Parathyroid adenoma (tissue), 2 donors: Measurements from ENCODE around the gene JAKMIP3.

Experiments used
- H2AFZ ChIP-seq: fragments of 300-600 bp; sonication (generic); one replicate; pipeline ENCODE4 v1.7.0; 2017; ENCODE audit warnings: antibody characterized with exemption, mild to moderate bottlenecking
- H3K27ac ChIP-seq: fragments of 300-600 bp; sonication (generic); one replicate; pipeline ENCODE4 v1.7.0; 2017
- H3K27me3 ChIP-seq: fragments of 300-600 bp; sonication (generic); one replicate; pipeline ENCODE4 v1.7.0; 2017; ENCODE audit warnings: low read length; ENCODE audit not compliant: control insufficient read depth, insufficient read depth
- H3K36me3 ChIP-seq: fragments of 300-600 bp; sonication (generic); one replicate; pipeline ENCODE4 v1.7.0; 2017; ENCODE audit warnings: low read length; ENCODE audit not compliant: control insufficient read depth, insufficient read depth
- H3K4me1 ChIP-seq: fragments of 300-600 bp; sonication (generic); one replicate; pipeline ENCODE4 v1.7.0; 2017; ENCODE audit warnings: control low read depth
- H3K4me2 ChIP-seq: fragments of 300-600 bp; sonication (generic); one replicate; pipeline ENCODE4 v1.7.0; 2017; ENCODE audit warnings: low read length
- H3K4me3 ChIP-seq: fragments of 300-600 bp; sonication (generic); one replicate; pipeline ENCODE4 v1.7.0; 2017; ENCODE audit warnings: low read depth, low read length
- H3K79me2 ChIP-seq: fragments of 300-600 bp; sonication (generic); one replicate; pipeline ENCODE4 v1.7.0; 2017; ENCODE audit warnings: control low read depth
- H3K9ac ChIP-seq: fragments of 300-600 bp; sonication (generic); one replicate; pipeline ENCODE4 v1.7.0; 2017; ENCODE audit warnings: mild to moderate bottlenecking
- H3K9me3 ChIP-seq: fragments of 300-600 bp; sonication (generic); one replicate; pipeline ENCODE4 v1.7.0; 2017; ENCODE audit warnings: low read length; ENCODE audit not compliant: control insufficient read depth
- TF ChIP-seq, protein P1 (sequence below): fragments of 300-600 bp; sonication (generic); IDR thresholded peaks from one replicate; pipeline ENCODE4 v1.7.0; 2017; ENCODE audit warnings: antibody characterized with exemption, mild to moderate bottlenecking
- donor health status: primary hyperparathyroidism.

JAKMIP3 gene

DNA sequence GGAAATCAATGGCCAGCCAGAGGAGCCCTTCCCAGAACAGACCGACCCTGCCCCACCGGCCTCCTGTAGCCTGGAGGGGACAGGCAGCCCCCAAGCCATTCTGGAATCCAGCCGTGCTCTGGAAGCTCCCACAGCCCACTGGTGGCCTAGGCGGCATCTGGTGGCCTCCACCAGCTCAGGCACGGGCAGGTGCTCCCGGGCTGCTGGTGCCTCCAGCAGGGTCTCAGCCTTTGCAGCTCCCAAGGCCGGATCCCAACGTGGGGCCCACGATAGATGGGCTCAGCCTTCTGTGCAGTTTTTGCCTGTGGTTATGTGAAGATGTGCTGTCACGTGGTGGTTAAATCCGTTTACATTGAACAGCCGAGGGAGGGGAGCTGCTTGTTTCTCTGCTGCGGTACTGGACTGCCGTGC is 44.4 kb downstream of the JAKMIP3 start:
- no peak overlapping the region for H3K4me3 ChIP-seq
- H3K4me2 ChIP-seq, result no peak overlapping the region
- H3K4me1 ChIP-seq, result no peaks in the 10 kb centered on the region
- H3K27me3 ChIP-seq, result no peaks in the 10 kb centered on the region
- no peaks in the 10 kb centered on the region for H3K79me2 ChIP-seq
- no peaks in the 10 kb centered on the region for H3K9me3 ChIP-seq
- H3K9ac ChIP-seq, result no peak overlapping the region
- TF ChIP-seq, protein P1, sequence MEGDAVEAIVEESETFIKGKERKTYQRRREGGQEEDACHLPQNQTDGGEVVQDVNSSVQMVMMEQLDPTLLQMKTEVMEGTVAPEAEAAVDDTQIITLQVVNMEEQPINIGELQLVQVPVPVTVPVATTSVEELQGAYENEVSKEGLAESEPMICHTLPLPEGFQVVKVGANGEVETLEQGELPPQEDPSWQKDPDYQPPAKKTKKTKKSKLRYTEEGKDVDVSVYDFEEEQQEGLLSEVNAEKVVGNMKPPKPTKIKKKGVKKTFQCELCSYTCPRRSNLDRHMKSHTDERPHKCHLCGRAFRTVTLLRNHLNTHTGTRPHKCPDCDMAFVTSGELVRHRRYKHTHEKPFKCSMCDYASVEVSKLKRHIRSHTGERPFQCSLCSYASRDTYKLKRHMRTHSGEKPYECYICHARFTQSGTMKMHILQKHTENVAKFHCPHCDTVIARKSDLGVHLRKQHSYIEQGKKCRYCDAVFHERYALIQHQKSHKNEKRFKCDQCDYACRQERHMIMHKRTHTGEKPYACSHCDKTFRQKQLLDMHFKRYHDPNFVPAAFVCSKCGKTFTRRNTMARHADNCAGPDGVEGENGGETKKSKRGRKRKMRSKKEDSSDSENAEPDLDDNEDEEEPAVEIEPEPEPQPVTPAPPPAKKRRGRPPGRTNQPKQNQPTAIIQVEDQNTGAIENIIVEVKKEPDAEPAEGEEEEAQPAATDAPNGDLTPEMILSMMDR, result no peak
- H2AFZ ChIP-seq, result no peak overlapping the region
- no peaks in the 10 kb centered on the region for H3K36me3 ChIP-seq
- H3K27ac ChIP-seq, result no peak overlapping the region

DNA sequence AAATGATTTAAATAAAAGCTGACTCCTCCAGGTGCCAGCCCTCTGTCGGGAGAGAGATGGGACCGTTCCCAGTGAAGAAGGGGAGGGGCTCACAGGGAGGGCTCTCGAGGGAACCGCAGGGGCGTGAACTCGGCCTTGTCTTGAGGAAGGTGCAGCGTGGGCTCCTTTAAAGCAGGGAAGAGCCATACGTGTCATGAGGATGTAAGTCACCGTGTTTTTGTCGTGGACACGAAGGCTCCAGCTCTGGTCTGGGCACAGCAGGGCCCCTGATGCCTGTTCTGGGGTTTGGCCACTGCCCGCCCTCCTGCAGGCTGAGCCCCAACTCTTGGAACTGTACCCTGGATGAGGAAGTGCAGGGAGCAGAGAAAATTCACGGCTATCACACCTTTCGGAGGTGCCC is 45.0 kb downstream of the JAKMIP3 start:
- H2AFZ ChIP-seq, result no peak overlapping the region
- H3K4me2 ChIP-seq, result no peak overlapping the region
- H3K9ac ChIP-seq, result no peak overlapping the region
- H3K27me3 ChIP-seq, result no peaks in the 10 kb centered on the region
- H3K79me2 ChIP-seq, result no peaks in the 10 kb centered on the region
- TF ChIP-seq, protein P1, result no peak
- no peak overlapping the region for H3K27ac ChIP-seq
- H3K4me1 ChIP-seq, result no peaks in the 10 kb centered on the region
- no peak overlapping the region for H3K4me3 ChIP-seq
- no peaks in the 10 kb centered on the region for H3K9me3 ChIP-seq
- no peaks in the 10 kb centered on the region for H3K36me3 ChIP-seq

DNA sequence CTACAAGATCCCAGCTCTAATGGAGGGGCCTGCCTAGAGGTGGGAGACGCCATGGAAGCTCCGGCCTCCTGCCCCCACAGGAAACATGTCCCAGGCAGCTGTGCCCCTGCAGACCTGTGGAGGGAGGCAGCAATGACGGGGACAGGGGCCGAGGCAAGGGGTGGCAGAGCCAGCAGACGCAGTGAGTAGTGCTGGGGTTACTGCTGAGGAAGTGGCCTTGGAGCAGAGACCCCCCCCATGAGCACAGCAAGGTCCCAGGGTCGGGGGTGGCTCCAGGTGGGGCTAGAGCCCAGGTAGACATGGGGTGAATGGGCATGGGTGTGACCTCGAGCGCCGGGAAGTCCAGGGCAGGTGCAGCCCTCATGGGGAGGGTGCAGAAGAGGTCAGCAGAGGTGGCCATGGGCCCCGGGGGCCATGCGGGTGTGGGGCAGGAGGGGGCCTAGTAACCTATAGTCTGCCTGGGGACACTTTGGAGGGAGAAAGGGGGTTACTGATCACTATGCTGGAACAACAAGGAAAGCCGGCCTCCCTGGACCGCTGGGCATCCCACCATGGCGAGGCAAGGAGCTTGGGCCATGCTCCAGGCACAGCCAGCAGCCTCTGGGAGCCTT is 45.5 kb downstream of the JAKMIP3 start:
- H3K4me1 ChIP-seq, result no peaks in the 10 kb centered on the region
- H3K9ac ChIP-seq, result no peak overlapping the region
- no peaks in the 10 kb centered on the region for H3K27me3 ChIP-seq
- no peak overlapping the region for H3K4me2 ChIP-seq
- H3K79me2 ChIP-seq, result no peaks in the 10 kb centered on the region
- no peak overlapping the region for H2AFZ ChIP-seq
- no peaks in the 10 kb centered on the region for H3K9me3 ChIP-seq
- TF ChIP-seq, protein P1, result no peak
- no peaks in the 10 kb centered on the region for H3K36me3 ChIP-seq
- H3K27ac ChIP-seq, result no peak overlapping the region
- H3K4me3 ChIP-seq, result no peak overlapping the region

DNA sequence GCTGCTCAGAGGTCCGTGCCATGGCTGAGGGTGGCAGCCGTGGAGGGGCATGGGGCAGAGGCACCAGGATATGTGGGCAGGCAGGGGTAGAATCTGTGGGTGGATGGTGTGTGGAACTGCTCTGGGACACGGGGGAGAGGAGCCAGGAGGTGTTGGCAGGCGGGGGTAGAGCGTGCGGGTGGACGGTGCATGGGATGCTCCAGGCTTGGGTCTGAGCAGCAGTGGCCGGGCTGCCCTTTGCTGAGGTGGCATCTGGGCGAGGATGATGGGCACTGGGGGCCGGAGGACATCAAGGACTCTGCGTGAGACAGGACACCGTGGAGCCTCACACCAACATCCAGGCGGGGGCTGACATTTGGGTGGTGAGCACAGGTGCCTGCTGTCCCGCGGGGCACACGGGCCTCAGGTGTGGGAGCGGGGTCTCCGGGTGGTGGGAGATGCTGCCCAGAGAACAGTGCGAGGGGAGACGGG is 46.2 kb downstream of the JAKMIP3 start:
- no peaks in the 10 kb centered on the region for H3K36me3 ChIP-seq
- H3K4me1 ChIP-seq, result no peaks in the 10 kb centered on the region
- H3K27me3 ChIP-seq, result no peaks in the 10 kb centered on the region
- no peaks in the 10 kb centered on the region for H3K9me3 ChIP-seq
- no peak overlapping the region for H3K9ac ChIP-seq
- no peak overlapping the region for H3K27ac ChIP-seq
- H2AFZ ChIP-seq, result no peak overlapping the region
- H3K79me2 ChIP-seq, result no peaks in the 10 kb centered on the region
- TF ChIP-seq, protein P1, result no peak
- no peak overlapping the region for H3K4me2 ChIP-seq
- no peak overlapping the region for H3K4me3 ChIP-seq

DNA sequence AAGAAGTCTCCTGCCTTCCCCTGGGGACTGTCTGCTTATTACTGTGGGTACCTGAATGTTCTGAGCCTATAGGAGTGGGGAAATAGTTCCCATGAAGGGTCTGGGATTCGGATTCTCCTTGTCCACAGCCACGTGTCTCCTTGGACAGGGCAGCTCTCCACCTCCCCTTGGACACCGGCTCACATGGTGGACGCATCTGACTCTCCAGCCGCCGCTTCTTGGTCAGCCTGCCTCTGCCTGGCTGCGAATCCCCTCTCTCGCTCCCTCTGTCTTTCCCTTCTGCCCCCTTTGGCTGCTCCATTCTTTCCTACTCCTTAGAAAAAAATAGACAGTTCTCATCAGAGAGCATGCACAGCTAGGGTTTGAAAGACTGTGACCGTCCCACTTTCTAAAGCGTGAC is 46.9 kb downstream of the JAKMIP3 start:
- Histone ChIP-seq H3K4me1 (no peaks in the 10 kb centered on the region), H3K4me3 (no peak overlapping the region), H3K79me2 (no peaks in the 10 kb centered on the region), H3K9me3 (no peaks in the 10 kb centered on the region), H3K4me2 (no peak overlapping the region), H3K27me3 (no peaks in the 10 kb centered on the region), H3K27ac (no peak overlapping the region), H3K36me3 (no peaks in the 10 kb centered on the region), H3K9ac (no peak overlapping the region), H2AFZ (no peak overlapping the region)
- TF ChIP-seq, protein P1, result no peak
